ENCODE measurements around the gene SIAH1. TPM values are rescaled to one million over a fixed set of nuclear protein-coding genes. Genes with fewer than 3 reads are reported as not detected.

SIAH1 gene
- total RNA-seq, 5 donors from 2014 or later (not counting 1 experiment from before 2014, with no cell fraction given) = 13.8 to 41.1 (median 15.0) TPM

GRCh38 chr16:48370229-48370628 lies 15.0 kb downstream of the SIAH1 start:
- Mint-ChIP-seq H3K27ac (no peak overlapping the region), H3K4me3 (no peak overlapping the region), H3K9me3 (no peaks in the 10 kb centered on the region), H3K36me3 (no peaks in the 10 kb centered on the region), H3K4me1 (peaks cover 39 to 50% (median 40%) of the 10 kb centered on the region in 3 donors), H3K27me3 (no peaks in the 10 kb centered on the region)
- ChIA-PET POLR2A (interaction anchor here in 1 of 2 donors (0.6 kb wide), 1 partner anchor 1236 kb away, joined by 4 read pairs; no protein-coding TSS in a partner anchor), CTCF (interaction anchor here (0.6 to 1.2 kb wide), 5 partner anchors 10 to 249 kb away, joined by 3 to 7 read pairs (median 3); no protein-coding TSS in a partner anchor)
- Histone ChIP-seq H3K4me1 (ENCODE audit: control insufficient read depth in 1 of 2, extremely low read depth in 1 of 2, insufficient read depth in 2 of 2, low read length in 2 of 2) (peaks cover 16% of the 10 kb centered on the region in 2 experiments), H3K9me3 (no peaks in the 10 kb centered on the region), H3K4me3 (ENCODE audit: control insufficient read depth in 1 of 2, extremely low read depth in 1 of 2, low read length in 1 of 2) (no peak overlapping the region), H3K27me3 (replicated peaks in 1 of 2; ENCODE audit: control insufficient read depth in 2 of 2, extremely low read depth in 1 of 2, insufficient read depth in 2 of 2, low read length in 1 of 2) (no peaks in the 10 kb centered on the region), H3K36me3 (ENCODE audit: control insufficient read depth in 2 of 2, extremely low read depth in 1 of 2, insufficient read depth in 1 of 2, low read length in 1 of 2) (no peaks in the 10 kb centered on the region), H3K27ac (ENCODE audit: low read length) (no peak overlapping the region)
- ATAC-seq (replicated peaks in 1 of 4) (no peak), DNase-seq (no peak)
- 72% methylated on average over 5 of the region's 8 CpGs for WGBS (ENCODE audit: insufficient coverage)

GRCh38 chr16:48369765-48370164 lies 15.4 kb downstream of the SIAH1 start:
- Histone ChIP-seq H3K4me3 (ENCODE audit: control insufficient read depth in 1 of 2, extremely low read depth in 1 of 2, low read length in 1 of 2) (no peak overlapping the region), H3K36me3 (ENCODE audit: control insufficient read depth in 2 of 2, extremely low read depth in 1 of 2, insufficient read depth in 1 of 2, low read length in 1 of 2) (no peaks in the 10 kb centered on the region), H3K27me3 (replicated peaks in 1 of 2; ENCODE audit: control insufficient read depth in 2 of 2, extremely low read depth in 1 of 2, insufficient read depth in 2 of 2, low read length in 1 of 2) (no peaks in the 10 kb centered on the region), H3K4me1 (ENCODE audit: control insufficient read depth in 1 of 2, extremely low read depth in 1 of 2, insufficient read depth in 2 of 2, low read length in 2 of 2) (peaks cover 16 to 17% of the 10 kb centered on the region in 2 experiments), H3K9me3 (no peaks in the 10 kb centered on the region), H3K27ac (ENCODE audit: low read length) (no peak overlapping the region)
- CTCF ChIA-PET = interaction anchor here (0.5 to 1.4 kb wide), 7 partner anchors 8 to 261 kb away, joined by 3 to 5 read pairs (median 3); no protein-coding TSS in a partner anchor
- H3K4me3 Mint-ChIP-seq = no peak overlapping the region
- no peaks in the 10 kb centered on the region for H3K36me3 Mint-ChIP-seq
- H3K9me3 Mint-ChIP-seq = no peaks in the 10 kb centered on the region
- no peak overlapping the region for H3K27ac Mint-ChIP-seq
- WGBS (ENCODE audit: insufficient coverage) = no CpG with 5 or more reads among the region's 1 CpG
- POLR2A ChIA-PET = no interaction called here
- ATAC-seq (replicated peaks in 1 of 4) = no peak
- no peak for DNase-seq
- peaks cover 43 to 54% (median 44%) of the 10 kb centered on the region in 3 donors for H3K4me1 Mint-ChIP-seq
- no peaks in the 10 kb centered on the region for H3K27me3 Mint-ChIP-seq

- WGBS (ENCODE audit: insufficient coverage) = no CpG with 5 or more reads among the region's 2 CpGs
- Histone ChIP-seq H3K4me1 (ENCODE audit: control insufficient read depth in 1 of 2, extremely low read depth in 1 of 2, insufficient read depth in 2 of 2, low read length in 2 of 2) (peaks cover 15 to 17% of the 10 kb centered on the region in 2 experiments), H3K27ac (ENCODE audit: low read length) (peak overlapping the region; percentile 87), H3K4me3 (ENCODE audit: control insufficient read depth in 1 of 2, extremely low read depth in 1 of 2, low read length in 1 of 2) (no peak overlapping the region), H3K27me3 (replicated peaks in 1 of 2; ENCODE audit: control insufficient read depth in 2 of 2, extremely low read depth in 1 of 2, insufficient read depth in 2 of 2, low read length in 1 of 2) (no peaks in the 10 kb centered on the region), H3K36me3 (ENCODE audit: control insufficient read depth in 2 of 2, extremely low read depth in 1 of 2, insufficient read depth in 1 of 2, low read length in 1 of 2) (no peaks in the 10 kb centered on the region), H3K9me3 (no peaks in the 10 kb centered on the region)
- peaks cover 51 to 67% (median 53%) of the 10 kb centered on the region in 3 donors for H3K4me1 Mint-ChIP-seq
- no peaks in the 10 kb centered on the region for H3K27me3 Mint-ChIP-seq
- peak overlapping the region in 1 of 3 donors; percentile 87 for H3K4me3 Mint-ChIP-seq
- no peak for ATAC-seq (replicated peaks in 1 of 4)
- no peaks in the 10 kb centered on the region for H3K36me3 Mint-ChIP-seq
- POLR2A ChIA-PET = no interaction called here
- H3K9me3 Mint-ChIP-seq = no peaks in the 10 kb centered on the region
- DNase-seq = no peak
- H3K27ac Mint-ChIP-seq = peak overlapping the region; percentile 89 to 97
- CTCF ChIA-PET = interaction anchor here in 1 of 2 donors (0.5 to 1.5 kb wide), 2 partner anchors 19 to 82 kb away, joined by 3 to 8 read pairs; partner anchors contain the start of gene SIAH1
These were observed 17.7 kb downstream of the SIAH1 start for GRCh38 chr16:48367441-48368049.

- Mint-ChIP-seq H3K27ac (peak overlapping the region; percentile 89 to 97), H3K9me3 (no peaks in the 10 kb centered on the region), H3K4me3 (peak overlapping the region; percentile 80 to 93 (median 87)), H3K36me3 (peaks cover 3% of the 10 kb centered on the region), H3K27me3 (no peaks in the 10 kb centered on the region), H3K4me1 (peaks cover 49 to 67% (median 50%) of the 10 kb centered on the region in 3 donors)
- Histone ChIP-seq H3K27me3 (replicated peaks in 1 of 2; ENCODE audit: control insufficient read depth in 2 of 2, extremely low read depth in 1 of 2, insufficient read depth in 2 of 2, low read length in 1 of 2) (no peaks in the 10 kb centered on the region), H3K9me3 (no peaks in the 10 kb centered on the region), H3K36me3 (ENCODE audit: control insufficient read depth in 2 of 2, extremely low read depth in 1 of 2, insufficient read depth in 1 of 2, low read length in 1 of 2) (peaks cover 0 to 5% of the 10 kb centered on the region in 2 donors), H3K4me3 (ENCODE audit: control insufficient read depth in 1 of 2, extremely low read depth in 1 of 2, low read length in 1 of 2) (peak overlapping the region; percentile 66 to 79), H3K27ac (ENCODE audit: low read length) (peak overlapping the region; percentile 87), H3K4me1 (ENCODE audit: control insufficient read depth in 1 of 2, extremely low read depth in 1 of 2, insufficient read depth in 2 of 2, low read length in 2 of 2) (peaks cover 15 to 17% of the 10 kb centered on the region in 2 experiments)
- ATAC-seq (replicated peaks in 1 of 4) (peak; percentile 70 to 81 (median 74)), DNase-seq (peak in 33 of 35 experiments; percentile 29 to 80 (median 55))
- CTCF ChIA-PET = interaction anchor here (0.6 to 1.6 kb wide), 13 partner anchors 10 to 264 kb away, joined by 3 to 10 read pairs (median 6); partner anchors contain the start of gene SIAH1 (in 1 of the 2)
- POLR2A ChIA-PET = interaction anchor here (0.6 to 1.6 kb wide), 8 partner anchors 10 to 257 kb away, joined by 3 to 11 read pairs (median 4); partner anchors contain the start of gene SIAH1 (in 1 of the 2)
- WGBS (ENCODE audit: insufficient coverage) = 2% methylated on average over 16 of the region's 21 CpGs
These were observed 18.8 kb downstream of the SIAH1 start for GRCh38 chr16:48366165-48367093.

- no peaks in the 10 kb centered on the region for H3K27me3 ChIP-seq (replicated peaks in 1 of 2; ENCODE audit: control insufficient read depth in 2 of 2, extremely low read depth in 1 of 2, insufficient read depth in 2 of 2, low read length in 1 of 2)
- peaks cover 0 to 5% of the 10 kb centered on the region in 2 donors for H3K36me3 ChIP-seq (ENCODE audit: control insufficient read depth in 2 of 2, extremely low read depth in 1 of 2, insufficient read depth in 1 of 2, low read length in 1 of 2)
- Mint-ChIP-seq H3K4me3 (peak overlapping the region; percentile 80 to 93 (median 87)), H3K4me1 (peaks cover 44 to 63% (median 48%) of the 10 kb centered on the region in 3 donors), H3K36me3 (peaks cover 3% of the 10 kb centered on the region), H3K9me3 (no peaks in the 10 kb centered on the region), H3K27me3 (no peaks in the 10 kb centered on the region), H3K27ac (peak overlapping the region; percentile 89 to 97)
- peak; percentile 90 to 95 (median 94) for ATAC-seq (replicated peaks in 1 of 4)
- no peaks in the 10 kb centered on the region for H3K9me3 ChIP-seq
- 10% methylated on average over 33 of the region's 33 CpGs for WGBS (ENCODE audit: insufficient coverage)
- peaks cover 15 to 17% of the 10 kb centered on the region in 2 experiments for H3K4me1 ChIP-seq (ENCODE audit: control insufficient read depth in 1 of 2, extremely low read depth in 1 of 2, insufficient read depth in 2 of 2, low read length in 2 of 2)
- peak overlapping the region; percentile 66 to 79 for H3K4me3 ChIP-seq (ENCODE audit: control insufficient read depth in 1 of 2, extremely low read depth in 1 of 2, low read length in 1 of 2)
- CTCF ChIA-PET = interaction anchor here (0.6 to 1.6 kb wide), 13 partner anchors 9 to 265 kb away, joined by 3 to 10 read pairs (median 6); partner anchors contain the start of gene SIAH1 (in 1 of the 2)
- DNase-seq = peak; percentile 46 to 78 (median 64)
- POLR2A ChIA-PET = interaction anchor here (0.6 to 1.6 kb wide), 7 partner anchors 12 to 257 kb away, joined by 3 to 11 read pairs (median 4); partner anchors contain the start of gene SIAH1 (in 1 of the 2)
- peak overlapping the region; percentile 87 for H3K27ac ChIP-seq (ENCODE audit: low read length)
These were observed 19.5 kb downstream of the SIAH1 start for GRCh38 chr16:48365601-48366164.

Measured in T-cell (primary cell).